ENCODE data around the gene ECE1.

DNA sequence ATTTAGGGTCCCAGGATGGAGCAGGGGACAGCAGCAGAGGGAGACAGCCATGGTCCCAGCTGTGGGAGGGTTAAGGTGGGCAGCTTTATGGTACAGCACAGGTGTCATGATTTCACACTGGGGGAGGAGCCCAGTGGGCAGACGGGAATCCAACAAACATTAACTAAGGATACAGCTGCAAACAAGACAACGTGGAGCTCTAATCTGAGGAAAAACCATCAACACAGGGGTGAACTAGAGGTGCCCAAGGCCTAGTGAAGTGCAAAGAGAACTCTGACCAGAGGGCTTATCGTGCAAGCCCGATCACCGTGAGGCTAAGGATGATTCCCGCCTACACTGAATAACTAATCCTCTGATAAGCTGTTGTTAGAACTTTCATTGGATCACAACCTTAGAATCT, 18.7 kb downstream of the ECE1 start:
- TF ChIP-seq, protein P1, sequence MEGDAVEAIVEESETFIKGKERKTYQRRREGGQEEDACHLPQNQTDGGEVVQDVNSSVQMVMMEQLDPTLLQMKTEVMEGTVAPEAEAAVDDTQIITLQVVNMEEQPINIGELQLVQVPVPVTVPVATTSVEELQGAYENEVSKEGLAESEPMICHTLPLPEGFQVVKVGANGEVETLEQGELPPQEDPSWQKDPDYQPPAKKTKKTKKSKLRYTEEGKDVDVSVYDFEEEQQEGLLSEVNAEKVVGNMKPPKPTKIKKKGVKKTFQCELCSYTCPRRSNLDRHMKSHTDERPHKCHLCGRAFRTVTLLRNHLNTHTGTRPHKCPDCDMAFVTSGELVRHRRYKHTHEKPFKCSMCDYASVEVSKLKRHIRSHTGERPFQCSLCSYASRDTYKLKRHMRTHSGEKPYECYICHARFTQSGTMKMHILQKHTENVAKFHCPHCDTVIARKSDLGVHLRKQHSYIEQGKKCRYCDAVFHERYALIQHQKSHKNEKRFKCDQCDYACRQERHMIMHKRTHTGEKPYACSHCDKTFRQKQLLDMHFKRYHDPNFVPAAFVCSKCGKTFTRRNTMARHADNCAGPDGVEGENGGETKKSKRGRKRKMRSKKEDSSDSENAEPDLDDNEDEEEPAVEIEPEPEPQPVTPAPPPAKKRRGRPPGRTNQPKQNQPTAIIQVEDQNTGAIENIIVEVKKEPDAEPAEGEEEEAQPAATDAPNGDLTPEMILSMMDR (IDR thresholded peaks at IDR 0.05): no peak
- TF ChIP-seq EZH2 (IDR thresholded peaks at IDR 0.05): no peak
